IPS-NIHi7 (cell line): Measurements from ENCODE around the gene HLCS.
A peak's percentile ranks its signal among the peaks of the same experiment; 100 is the strongest.

Experiments
- DNase-seq: peaks from one replicate; pipeline ENCODE4 v3.0.0; 2012; ENCODE audit warnings: mixed read lengths; ENCODE audit errors: extremely low spot score

Gene HLCS

DNA sequence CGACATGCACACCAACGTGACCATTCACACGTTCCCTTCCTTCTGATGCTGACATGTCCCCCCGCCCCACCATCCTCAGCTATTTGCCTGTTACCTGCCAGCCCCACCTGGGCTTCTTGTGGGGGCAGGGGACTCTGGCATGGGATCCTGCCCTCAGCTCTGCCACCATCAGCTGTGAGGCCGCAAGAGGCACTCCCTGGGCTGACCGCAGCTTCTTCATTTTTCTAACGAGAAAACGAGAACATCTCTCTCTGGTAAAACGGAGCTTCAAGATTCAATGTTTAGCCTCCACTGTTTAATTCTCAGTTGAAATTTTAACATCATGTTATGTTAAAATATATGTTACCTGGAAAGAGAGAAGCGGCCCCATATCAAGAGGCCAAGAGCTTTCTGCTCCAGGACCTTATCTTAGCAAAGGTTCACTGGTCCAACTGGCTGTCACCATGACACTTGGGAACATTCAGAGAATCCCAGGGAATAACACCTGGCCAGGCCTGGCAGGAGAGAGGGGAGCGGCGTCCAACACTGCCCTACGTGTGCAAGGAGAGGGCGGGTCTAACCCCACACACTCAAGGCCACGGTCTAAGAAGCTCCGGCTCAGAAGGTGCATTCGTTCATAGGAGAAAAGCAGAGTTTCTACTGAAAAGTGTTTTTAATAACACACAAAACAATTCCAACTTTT lies 51.3 kb downstream of the HLCS start:
- DNase-seq, result no peak

DNA sequence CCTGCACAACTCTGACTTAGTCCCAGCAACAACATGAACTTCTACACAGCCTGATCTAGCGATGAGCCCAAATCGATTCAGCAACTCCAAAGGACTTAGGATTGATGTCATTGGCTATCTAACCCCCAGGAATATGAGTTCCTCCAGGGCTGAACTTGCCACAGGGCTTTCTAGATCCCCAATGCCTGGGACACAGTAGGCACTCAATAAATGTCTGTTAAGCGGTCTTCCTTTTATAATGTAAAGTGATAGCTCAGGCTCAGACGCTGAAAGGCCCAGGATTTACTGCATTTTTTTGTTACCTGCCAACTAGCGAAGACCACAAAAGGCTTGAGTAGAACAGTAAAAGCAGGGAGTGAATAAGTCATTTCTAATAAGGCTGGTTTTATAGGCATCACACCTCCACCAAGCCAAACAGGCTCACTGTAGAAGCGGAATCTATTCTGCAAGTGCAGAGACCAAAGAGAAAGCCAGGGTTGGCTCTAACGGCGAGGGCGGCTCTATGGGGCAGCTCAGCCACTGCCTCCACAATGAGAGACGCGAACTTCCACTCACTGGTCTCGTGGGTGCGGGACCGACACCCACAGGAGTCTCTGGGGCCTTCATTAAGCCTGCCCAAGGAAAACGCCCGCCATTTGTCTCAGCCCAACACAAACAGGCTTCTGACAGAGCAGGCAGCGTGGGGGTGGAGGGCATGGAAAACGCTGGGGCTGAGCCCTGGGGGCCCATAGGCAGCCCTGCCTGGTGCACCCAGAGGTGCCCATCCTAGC lies 52.0 kb downstream of the HLCS start:
- DNase-seq, result no peak

DNA sequence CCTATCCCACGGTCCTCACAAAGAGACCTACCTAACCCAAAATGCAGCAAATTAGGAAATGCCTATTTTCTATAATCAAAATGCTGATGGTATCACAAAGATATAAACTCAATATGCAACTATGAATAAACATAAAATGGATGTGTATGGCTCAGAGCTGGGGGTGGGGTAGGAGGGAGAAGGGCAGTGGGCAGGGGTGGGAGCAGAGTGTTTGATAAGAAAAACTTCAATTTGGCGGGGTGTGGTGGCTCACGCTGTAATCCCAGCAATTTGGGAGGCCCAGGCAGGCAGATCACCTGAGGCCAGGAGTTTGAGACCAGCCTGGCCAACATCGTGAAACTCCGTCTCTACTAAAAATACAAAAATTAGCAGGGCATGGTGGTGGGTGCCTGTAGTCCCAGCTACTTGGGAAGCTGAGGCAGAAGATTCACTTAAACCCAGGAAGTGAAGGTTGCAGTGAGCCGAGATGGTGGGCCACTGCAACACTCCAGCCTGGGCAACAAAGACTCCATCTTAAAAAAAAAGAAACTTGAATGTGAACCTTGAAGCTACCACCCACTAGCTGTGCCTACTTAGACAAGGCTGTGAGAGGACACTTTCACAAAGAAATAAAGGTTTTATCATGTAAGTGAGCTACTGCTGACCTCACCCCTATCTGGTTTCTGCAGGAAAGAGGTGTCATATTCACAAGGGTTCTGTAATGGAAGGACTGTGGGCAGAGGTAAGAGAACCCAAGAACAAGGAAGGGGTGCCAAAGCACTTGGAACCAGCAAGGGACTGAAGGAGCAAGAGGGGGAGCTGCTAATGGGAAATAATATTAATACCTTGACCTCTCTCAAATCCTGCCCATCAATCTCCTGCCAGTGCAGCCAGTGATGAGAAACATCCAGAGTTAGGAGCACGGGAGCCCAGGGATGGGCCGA lies 53.0 kb downstream of the HLCS start:
- DNase-seq, result no peak

DNA sequence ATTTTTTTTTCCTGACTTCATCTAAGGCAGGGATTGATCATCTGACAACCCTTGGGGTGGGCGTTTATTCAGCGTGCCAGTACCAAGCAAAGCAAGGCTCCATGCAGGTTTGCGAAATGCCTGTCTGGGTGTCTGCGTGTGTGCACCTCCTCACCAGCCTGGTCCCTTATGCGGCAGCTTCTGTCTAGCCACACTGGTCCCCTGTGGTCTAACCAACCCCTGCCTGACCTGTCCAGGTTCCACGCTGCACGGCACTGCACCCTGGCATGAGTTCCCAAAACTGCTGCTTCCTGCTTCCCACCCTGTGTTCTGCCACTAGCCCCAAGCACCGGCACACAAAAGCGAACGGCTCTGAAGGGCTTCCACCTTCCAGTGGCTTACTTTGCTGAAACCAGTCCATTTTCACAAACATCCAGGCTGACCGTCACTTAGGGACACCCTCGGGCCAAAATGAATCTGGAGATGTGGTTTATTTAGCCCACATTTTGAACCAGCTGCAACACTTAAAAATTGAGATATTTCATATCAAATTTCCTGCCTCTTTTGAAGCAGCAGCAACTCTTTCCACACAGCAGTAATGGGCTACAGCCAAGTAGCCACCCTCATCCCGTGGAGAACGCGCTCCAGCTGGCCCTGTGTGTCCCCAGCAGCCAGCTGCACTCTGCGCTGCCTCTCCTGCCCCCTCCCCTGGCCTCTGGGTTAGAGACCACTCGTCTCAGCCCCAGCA lies 55.7 kb downstream of the HLCS start:
- no peak for DNase-seq

DNA sequence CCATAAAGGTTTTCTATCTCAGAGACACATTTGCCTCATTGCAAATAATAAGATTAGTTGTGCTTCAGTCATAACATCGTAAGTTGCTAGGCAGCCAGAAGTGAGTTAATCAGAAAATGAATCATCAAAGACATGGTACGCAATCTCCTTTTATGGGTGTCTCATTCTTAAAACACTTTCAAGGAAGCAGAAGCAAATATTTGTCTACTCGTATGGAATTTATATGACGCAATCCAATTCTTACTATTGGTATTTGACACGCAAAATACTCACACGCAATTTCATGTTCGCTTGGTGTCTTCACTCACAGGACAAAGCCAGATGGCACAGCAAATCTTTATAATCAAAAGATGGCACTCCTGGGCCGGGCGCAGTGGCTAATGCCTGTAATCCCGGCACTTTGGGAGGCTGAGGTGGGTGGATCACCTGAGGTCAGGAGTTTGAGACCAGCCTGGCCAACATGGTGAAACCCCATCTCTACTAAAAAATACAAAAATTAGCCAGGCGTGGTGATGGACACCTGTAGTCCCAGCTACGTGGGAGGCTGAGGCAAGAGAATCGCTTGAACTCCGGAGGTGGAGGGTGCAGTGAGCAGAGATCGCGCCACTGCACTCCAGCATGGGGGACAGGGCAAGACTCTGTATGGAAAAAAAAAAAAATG lies 56.4 kb downstream of the HLCS start:
- DNase-seq, result no peak

DNA sequence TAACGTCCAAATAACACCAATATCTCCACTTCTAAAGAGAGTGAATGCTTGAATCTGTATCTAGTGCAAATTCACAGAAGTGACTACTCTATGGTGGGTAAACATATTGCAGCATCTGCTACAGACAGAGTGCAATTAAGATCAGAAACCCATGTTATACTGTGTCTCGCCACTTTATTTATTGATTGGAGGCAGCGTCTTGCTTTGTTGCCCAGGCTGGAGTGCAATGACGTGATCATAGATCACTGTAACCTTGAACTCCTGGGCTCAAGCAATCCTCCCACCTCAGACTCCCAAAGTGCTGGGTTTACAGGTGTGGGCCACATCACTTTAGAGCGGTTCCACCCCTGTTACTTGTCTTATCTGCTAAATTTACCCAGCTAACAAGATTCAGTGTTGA lies 57.0 kb downstream of the HLCS start:
- DNase-seq, result no peak

DNA sequence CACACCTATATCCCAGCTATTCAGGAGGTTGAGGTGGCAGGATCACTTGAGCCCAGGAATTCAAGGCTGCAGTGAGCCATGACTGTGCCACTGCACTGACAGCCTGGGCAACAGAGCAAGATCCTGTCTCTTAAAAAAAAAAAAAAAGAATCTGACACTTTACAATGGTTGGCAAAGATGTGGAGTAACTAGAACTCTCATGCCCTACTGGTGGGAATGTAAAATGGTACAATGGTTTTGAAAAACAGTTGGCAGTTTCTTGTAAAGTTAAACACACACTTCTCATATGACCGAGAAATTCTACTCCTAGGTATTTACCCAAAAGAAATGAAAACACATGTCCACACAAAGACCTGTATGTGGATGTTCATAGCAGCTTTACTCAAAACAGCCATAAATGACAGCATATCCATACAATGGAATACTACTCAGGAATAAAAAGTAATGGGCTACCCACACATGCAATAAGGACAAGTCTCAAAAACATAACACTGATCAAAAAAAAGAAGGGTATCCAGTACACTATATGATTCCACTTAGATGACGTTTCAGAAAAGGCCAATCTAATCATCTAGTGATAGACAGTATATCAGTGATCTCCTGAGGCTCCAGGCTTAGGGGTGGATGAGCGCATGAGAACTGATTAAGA lies 58.1 kb downstream of the HLCS start:
- DNase-seq, result no peak

DNA sequence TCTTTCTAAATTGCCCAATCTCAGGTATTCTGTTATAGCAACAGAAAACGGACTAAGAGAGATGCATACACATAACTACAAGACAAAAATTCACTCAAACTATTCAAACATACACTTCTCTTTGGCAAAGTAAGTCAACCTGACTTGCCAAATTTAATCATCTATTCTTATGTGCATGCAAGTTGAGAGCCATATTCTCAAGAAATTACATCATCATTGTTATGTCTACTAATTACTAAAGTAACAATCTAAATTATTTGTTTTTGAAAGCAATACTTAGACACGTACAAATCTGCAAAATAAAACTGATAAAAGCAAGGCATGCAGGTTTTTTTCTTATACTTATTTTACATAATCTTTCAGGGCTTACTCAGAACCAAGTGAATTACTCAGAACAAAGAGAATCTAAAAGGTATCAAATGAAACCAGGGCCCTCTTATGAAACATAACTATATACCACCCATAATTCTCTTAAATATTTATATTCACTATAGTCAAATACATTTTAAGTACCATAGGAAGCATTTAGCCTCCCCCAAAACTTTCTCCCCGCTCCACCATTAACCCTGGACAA lies 62.3 kb downstream of the HLCS start:
- DNase-seq, result no peak

DNA sequence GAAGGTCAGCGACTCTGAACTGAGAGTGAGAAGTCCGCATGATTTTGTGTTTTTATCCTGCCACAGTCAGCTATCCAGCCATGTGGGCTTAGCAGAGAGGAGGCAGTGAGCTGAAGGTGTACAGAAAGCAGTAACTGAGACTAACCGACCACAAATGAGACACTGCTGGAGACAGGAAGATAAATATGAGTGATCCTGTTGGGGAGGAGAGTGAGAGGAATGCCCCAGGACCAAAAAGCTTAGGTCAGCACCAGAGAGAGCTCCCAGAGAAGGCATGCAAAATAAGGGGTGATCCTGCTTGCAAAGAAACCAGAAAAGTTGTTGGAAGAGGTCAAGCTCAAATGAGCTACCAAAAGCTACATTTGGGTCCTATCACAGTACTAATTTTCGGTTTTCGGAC lies 63.7 kb downstream of the HLCS start:
- DNase-seq, result peak; percentile 39

DNA sequence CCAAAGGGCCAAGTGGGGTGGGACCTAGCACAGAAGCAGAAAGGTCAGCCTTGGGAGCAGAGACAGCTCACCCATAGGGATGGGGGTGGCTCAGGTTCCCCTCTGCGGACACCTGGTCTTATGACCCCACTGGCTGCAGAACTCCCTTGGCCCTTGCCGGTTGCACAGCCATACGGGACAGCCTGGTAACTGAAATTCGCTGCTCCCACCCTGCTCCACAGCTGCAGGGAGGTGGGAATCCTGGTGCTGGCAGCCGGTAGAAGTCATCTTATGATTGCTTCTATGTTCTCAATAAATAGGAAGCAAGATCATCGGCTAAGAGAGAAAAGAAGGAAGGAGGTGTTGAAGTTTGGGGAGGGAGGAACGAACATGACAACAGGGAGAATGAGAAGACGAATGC lies 64.1 kb downstream of the HLCS start:
- no peak for DNase-seq

DNA sequence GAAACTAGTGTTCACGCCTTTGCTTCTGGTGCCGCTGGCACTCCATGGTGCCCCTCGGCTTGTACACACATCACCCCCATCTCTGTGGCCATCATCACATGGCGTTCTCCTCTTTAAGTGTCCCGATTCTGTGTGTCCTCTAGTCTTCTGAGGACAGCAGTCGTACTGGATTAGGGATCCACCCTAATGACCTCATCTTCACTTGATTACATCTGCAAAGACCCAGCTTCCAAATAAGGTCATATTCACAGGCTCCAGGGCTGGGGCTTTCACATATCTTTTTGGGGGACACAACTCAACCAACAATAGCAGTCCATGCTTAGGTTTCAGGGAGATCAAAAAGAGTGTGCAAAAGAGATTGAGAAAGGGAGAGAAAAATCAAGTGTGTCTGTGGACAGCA lies 64.9 kb downstream of the HLCS start:
- DNase-seq, result no peak

DNA sequence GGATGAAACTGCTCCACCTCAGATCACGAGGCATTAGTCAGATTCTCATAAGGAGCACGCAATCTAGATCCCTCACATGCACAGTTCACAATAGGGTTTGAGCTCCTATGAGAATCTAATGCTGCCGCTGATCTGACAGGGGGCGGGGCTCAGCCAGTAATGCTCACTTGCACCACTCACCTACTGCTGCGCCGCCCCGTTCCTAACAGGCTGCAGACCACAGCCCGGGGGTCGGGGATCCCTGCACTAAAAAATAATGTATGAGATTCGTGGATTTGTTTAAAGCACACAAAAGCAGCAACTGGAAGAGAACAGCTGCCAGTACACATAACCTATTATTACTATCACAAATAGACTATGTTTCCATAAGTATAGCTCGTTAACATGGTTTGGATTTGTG lies 72.9 kb downstream of the HLCS start:
- DNase-seq, result no peak

DNA sequence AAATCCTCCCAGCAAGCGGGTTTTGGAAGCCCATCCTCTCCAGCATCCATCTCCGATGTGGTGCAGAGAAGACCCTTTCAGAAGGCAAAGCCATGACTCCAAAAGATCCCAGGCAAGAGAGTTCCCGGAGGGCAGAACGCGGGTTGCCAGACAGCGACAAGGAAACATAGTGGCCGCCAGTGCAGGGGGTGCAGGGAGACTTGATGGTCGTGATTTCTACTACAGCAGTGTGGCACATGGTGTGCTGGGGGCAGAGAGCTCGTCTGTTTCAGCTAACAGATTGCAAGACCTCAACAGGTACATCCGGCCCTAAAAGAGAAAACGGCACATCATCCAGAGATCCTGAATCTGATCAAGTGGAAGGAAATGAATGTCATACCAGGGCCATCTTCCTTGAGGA lies 74.3 kb downstream of the HLCS start:
- no peak for DNase-seq

DNA sequence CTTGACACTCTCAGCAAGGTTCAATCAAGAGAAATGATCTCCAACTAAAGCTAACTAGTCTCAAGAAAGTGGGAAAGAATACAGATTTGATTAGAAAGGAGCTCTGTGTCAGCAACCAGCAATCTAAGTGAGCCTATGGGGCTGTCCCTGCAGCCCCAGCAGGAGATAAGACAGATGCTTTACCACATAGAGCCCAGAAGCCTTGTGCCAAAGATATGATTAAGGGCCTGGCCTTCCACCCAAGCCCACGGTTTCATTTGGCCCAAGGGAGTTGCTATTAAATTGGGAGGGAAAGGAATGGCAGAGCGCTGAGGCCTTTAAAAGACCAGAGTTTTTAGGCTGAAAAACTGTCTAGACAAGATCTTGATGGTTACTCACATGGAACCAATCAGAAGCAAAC lies 74.8 kb downstream of the HLCS start:
- no peak for DNase-seq

DNA sequence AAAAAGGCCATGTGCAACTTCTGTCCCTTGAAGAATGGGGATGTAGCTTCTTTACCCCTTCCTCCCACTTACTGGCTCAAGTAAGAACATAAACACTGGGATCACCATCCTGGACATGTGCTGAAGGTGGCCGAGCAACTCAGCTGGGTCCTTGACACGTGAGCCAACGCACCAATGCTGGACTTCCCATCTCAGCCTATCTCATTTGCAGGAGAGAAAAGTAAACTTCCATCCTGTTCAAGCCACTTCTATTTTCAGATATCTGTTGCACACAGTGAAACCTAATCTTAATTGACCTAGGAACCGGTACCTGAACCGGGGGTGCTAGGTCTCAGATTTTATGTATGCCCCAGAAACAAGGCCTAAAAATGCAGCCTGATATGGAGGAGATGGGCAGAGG lies 75.3 kb downstream of the HLCS start:
- DNase-seq, result no peak

DNA sequence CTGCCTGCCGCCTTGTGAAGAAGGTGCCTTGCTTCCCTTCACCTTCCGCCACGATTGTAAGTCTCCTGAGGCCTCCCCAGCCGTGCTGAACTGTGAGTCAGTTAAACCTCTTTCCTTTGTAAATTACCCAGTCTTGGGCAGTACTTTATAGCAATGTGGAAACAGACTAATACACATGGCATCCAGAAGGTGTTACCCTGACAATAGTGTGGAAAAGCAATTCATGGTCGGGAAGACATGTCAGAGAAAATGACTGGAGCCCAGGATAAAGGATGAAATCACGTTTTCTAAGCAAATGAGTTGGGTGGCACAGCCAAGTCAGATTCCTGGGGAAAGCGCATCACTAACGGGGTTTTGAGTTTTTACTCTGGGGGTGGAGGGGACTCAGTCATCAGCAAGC lies 76.4 kb downstream of the HLCS start:
- no peak for DNase-seq

DNA sequence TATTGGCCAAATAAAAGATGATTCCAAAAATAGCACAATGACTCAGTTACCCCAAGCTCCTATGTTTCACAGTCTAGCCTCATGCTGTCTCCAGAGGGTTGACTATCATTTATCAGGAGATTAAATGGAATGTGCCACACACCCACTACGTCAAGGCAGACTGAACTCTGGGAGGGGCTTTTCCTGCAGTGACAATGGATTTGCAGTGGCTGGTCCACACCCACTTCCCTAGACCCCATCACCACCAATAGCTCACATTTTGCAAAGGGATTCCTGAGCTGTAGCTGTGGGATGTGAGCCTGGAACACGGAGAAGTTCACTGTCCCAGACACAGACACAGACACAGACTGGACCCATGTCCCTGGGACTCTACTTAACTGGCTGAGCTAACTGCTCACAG lies 77.1 kb downstream of the HLCS start:
- no peak for DNase-seq

DNA sequence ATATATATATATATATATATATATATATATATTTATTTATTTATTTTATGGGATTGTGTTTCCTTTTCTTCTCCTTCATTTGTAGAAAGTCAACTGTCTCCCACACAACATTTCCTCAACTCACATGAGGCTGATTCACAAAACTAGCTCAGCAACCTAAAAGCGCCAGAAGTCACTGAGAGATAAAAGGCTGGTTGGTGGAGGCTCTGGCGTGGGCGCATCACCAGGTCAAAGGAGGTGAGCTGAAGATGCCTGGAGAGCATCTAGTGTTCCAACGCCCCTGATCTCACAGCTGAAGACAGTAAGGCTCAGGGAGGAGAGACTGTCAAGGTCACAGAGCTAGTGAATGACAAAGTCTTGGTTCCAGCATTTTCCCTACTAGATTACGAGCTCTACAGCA lies 78.0 kb downstream of the HLCS start:
- DNase-seq, result no peak

DNA sequence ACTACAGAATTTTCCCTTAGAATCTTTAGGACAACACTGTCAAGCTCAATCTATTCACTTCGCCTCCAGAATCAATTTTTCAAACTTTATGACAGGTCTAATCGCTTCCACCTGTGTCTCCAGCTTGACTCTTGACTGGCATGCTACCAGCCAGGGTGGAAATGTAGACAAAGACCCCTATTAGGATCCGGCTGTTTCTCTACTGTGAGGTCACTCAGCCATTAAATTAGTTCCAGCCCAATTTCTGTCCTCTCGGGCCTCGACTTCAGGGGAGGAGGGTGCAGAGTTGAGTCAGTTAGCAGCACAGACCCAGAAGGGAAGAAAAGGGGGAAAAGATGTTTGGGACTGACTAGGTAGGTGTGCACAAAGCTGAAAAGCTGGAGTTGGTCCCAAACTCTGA lies 78.5 kb downstream of the HLCS start:
- DNase-seq, result no peak
